22Rv1 (cell line): Measurements from ENCODE around the gene MUC6.
"Not testable (repeated sequence)": the region's sequence is repeated elsewhere in the genome, so short reads cannot be mapped to it uniquely, and the experiment has no call there.

Experiments
- H3K27ac ChIP-seq: fragments of 450-650 bp; 2 replicates; pipeline ENCODE4 v1.5.1; 2017
- ZFX ChIP-seq: fragments of 450-650 bp; IDR thresholded peaks from 2 replicates; pipeline ENCODE4 v1.6.1; 2017; ENCODE audit warnings: antibody characterized with exemption, borderline replicate concordance
- TF ChIP-seq, protein P1 (sequence below): fragments of 450-650 bp; IDR thresholded peaks from 2 replicates; pipeline ENCODE4 v1.5.1; 2017; ENCODE audit warnings: mild to moderate bottlenecking

MUC6 gene

DNA sequence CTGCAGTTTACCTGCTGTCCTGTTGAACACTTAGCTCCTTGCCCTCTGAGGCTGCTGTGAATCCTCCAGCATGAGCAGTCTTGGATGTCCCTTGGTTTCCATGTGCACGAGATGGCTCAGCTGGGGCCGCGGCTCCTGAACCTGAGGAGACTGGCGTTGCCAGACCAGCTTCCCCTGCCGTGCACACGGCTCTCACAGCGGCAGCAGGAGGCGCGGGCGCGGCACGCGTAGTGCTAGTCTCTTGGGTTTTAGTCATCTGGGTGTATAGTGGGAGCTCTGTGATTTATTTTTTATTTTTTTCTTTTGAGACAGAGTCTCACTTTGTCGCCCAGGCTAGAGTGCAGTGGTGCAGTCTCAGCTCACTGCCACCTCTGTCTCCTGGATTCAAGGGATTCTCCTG lies 54.8 kb downstream of the MUC6 start:
- no peak for TF ChIP-seq ZFX
- TF ChIP-seq, protein P1, sequence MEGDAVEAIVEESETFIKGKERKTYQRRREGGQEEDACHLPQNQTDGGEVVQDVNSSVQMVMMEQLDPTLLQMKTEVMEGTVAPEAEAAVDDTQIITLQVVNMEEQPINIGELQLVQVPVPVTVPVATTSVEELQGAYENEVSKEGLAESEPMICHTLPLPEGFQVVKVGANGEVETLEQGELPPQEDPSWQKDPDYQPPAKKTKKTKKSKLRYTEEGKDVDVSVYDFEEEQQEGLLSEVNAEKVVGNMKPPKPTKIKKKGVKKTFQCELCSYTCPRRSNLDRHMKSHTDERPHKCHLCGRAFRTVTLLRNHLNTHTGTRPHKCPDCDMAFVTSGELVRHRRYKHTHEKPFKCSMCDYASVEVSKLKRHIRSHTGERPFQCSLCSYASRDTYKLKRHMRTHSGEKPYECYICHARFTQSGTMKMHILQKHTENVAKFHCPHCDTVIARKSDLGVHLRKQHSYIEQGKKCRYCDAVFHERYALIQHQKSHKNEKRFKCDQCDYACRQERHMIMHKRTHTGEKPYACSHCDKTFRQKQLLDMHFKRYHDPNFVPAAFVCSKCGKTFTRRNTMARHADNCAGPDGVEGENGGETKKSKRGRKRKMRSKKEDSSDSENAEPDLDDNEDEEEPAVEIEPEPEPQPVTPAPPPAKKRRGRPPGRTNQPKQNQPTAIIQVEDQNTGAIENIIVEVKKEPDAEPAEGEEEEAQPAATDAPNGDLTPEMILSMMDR, result no peak
- H3K27ac ChIP-seq, result no peak overlapping the region

DNA sequence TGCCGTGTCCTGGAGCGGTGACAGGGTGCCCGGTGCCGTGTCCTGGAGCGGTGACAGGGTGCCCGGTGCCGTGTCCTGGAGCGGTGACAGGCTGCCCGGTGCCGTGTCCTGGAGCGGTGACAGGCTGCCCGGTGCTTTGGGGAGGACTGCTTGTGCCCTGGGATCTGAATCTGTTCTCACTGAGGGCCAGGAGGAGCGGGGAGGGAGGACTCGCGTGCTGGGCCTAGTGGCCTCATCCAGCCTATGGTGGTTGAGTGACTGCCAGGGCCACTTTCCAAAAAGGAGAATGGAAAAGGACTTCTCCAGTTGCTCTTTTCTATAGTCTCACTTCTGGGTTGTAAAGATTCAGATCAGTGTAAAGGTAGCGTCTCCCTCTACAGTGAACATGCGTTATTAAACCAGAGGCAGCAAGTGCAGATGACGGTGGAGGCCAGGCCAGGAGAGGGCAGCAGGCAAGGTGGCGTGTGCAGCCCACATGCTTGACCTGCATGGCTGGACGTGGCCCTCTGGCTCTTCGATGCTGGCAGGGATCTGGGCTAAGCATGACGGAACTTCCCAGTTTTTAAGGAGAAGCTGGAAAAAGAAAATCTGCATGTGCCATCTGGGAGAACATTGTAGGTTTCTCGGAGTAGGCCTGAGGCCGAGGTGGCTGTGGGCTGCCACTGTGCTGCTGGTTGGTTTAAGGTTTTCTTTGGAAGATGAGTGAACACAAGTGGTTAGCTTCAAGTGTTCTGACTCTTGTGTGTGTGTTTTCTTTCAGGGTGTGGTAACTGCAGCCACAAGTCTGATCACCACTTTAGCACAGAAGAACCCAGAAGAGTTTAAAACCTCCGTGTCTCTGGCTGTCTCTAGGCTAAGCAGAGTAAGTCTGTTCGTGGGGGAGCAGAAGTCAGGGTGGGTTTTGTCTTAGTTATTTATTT lies 55.8 kb downstream of the MUC6 start:
- TF ChIP-seq, protein P1, result 0 out of 2 replicates have a peak, but pooled peaks have one; percentile 7
- TF ChIP-seq ZFX, result no peak
- no peak overlapping the region for H3K27ac ChIP-seq

DNA sequence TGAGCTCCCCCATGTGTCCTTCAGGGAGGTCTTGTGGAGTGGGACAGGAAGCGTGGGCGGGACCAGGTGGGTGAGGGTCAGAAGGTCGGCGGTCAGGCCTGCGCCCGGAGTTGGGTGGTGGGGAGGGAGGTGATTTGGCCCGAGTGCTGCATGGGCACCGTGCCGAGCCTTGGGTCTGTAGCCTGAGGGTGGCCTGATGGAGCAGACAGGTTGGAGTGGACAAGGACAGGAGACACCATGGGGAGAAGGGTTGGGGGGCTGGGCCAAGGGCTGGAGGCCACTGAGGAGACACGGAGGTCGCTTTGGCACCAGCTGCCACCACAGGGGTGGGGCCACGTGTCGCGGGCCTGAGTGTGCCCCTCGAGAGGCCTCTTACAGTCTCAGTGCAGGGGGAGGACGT lies 57.7 kb downstream of the MUC6 start:
- no peak overlapping the region for H3K27ac ChIP-seq
- TF ChIP-seq, protein P1, result no peak
- no peak for TF ChIP-seq ZFX

DNA sequence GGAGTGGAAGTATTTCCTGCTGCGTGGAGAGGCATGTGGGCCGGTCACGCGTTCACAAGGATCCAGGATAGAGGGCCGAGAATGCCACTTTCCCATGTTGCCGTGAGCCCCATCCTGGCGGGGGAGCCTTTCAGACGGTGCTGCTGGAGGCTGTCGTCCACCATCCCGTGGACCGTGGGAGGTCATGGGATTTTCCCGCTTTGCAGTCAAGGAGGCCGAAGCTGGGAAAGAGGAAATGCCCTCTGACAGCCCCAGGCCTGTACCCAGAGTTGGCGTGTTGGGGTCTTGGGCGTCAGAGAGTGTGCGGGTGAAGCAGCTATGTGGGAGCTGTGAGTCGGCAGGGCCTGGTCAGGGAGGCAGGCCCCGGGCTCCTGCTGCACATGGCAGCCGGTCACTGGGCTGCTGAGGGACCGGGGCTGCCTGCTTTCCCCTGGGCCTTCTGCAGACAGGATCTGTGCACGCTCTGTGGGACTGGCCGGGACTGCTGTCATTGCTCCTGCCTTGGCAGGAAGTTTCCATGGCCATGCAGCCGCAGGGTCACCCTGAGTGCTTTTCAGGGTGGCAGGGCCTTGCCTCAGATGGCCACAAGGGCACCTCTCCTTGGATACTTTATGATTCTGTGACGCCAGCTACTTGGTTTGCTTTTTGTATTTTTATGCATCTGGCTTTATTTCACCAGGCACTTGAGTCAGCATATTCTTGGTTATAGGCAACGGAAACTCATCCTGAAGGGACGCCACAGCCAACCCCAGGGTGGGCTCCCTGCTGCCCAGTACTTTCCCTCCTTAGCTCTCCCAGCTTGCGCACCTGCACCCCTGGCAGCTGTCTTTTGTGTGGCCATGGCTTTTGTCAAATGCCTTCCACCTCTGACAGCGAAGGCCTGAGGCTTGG lies 58.4 kb downstream of the MUC6 start:
- TF ChIP-seq, protein P1, result no peak
- TF ChIP-seq ZFX, result no peak
- H3K27ac ChIP-seq, result no peak overlapping the region

DNA sequence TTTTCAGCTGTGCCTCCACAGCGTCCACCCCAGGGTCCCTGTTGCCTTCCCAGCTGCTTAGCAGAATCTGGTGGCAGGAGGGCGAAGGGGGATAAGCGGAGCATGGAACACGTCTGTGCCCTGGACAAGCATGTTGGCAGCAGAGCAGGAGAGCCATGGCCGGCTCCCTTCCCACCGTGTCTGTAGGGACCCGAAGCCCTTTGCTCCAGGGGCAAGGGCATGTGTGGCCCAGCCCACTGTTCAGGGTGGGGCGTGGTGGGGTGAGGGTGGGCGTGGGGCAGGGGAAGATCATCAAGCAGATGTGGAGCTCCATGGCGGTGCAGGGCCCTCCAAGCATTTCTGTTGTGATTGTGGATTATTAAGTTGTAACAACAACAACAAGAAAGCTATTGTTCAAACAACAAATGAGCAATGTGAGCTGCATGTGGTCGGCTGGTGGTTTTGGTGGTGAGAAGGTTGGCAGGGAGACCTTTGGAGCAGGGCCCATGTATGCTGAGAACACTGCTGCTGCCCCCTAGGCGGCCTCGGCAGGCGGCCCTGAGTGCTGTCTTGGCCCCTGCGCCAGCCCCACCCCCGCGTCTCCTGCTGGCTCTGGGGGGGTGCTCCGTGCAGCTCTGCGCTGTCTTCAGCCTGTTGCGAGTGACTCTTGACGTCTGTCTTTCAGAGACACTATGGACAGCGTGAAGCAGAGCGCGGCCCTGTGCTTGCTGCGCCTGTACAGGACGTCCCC lies 59.9 kb downstream of the MUC6 start:
- TF ChIP-seq, protein P1, result no peak
- no peak for TF ChIP-seq ZFX

DNA sequence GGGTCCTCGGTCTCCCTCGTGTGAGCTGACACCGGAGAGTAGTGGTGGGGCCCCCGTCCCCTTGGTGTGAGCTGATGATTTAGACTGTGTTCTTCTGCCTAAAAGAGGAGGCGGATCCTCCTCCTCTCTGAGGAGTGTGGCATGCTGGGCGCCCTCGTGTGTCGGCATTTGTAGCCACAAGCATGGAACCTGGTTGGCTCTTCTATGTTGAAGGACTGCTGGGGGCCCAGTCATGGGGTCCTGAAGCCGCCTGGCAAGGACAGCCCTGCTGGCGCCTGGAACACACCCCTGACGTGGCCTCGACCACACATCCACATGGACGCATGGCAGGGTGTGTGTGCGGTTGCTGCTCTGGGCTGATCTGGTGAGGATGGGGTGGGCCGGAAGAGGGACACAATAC lies 60.7 kb downstream of the MUC6 start:
- no peak for TF ChIP-seq ZFX
- TF ChIP-seq, protein P1, result peak; percentile 33
- no peak overlapping the region for H3K27ac ChIP-seq

More for the DNA sequence above, 59.9 kb downstream of the MUC6 start:
- no peak overlapping the region for H3K27ac ChIP-seq

DNA sequence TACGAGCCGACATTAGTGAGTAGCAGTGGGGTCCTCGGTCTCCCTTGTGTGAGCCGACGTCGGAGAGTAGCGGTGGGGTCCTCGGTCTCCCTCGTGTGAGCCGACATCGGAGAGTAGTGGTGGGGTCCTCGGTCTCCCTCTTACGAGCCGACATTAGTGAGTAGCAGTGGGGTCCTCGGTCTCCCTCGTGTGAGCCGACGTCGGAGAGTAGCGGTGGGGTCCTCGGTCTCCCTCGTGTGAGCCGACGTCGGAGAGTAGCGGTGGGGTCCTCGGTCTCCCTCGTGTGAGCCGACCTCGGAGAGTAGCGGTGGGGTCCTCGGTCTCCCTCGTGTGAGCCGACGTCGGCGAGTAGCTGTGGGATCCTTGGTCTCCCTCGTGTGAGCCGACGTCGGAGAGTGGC lies 61.1 kb downstream of the MUC6 start:
- H3K27ac ChIP-seq, result not testable (repeated sequence)
